A549 treated with CORT108297 at 1 μM for 4 hours (cell line): ENCODE measurements around the gene ERVW-1. TPM values are rescaled to one million over a fixed set of nuclear protein-coding genes. Genes with fewer than 3 reads are reported as not detected.

Experiments
- total RNA-seq: library from RNA; stranded (reverse); fragments of 200-300 nt; extraction: Qiagen RNA extraction; gene quantifications from 5 replicates; pipeline ENCODE4 v1.2.3, GENCODE V29; 2022

The ERVW-1 gene
- total RNA-seq, result 0.09 TPM in 1 of 5 replicates, not detected in the others

GRCh38 chr7:92477681-92478080 lies at the start of gene ERVW-1:
Gene ERVW-1 (minus strand): TSS chr7:92477946. CDS start chr7:92470381, 7,565 bp downstream.

GRCh38 chr7:92447345-92448204 lies 30.2 kb downstream of the ERVW-1 start, which contains the start of gene GATAD1:
Gene GATAD1 (plus strand): TSS chr7:92447482. CDS start chr7:92447730, 248 bp downstream.

Other genes starting within 250 kb of the ERVW-1 start
- gene KRIT1, start 232.0 kb downstream of the ERVW-1 start, total RNA-seq, result 25.4 to 29.5 TPM (median 27.6 TPM) in 5 replicates
- gene ANKIB1, start 232.0 kb downstream of the ERVW-1 start, total RNA-seq, result 14.7 to 21.3 TPM (median 20.6 TPM) in 5 replicates
- gene GATAD1, start 30.5 kb downstream of the ERVW-1 start, total RNA-seq, result 18.1 to 22.0 TPM (median 18.9 TPM) in 5 replicates
- 4.1 to 7.2 TPM (median 5.8 TPM) in 5 replicates for gene PEX1, start 50.6 kb upstream of the ERVW-1 start, total RNA-seq
- gene RBM48, start 50.8 kb upstream of the ERVW-1 start, total RNA-seq, result 6.1 to 8.3 TPM (median 6.3 TPM) in 5 replicates
- 24.2 to 30.6 TPM (median 25.9 TPM) in 5 replicates for gene FAM133B, start 112.4 kb upstream of the ERVW-1 start, total RNA-seq